H1 (cell line): Measurements from ENCODE around the gene SLC38A10. TPM values are rescaled to one million over a fixed set of nuclear protein-coding genes. Genes with fewer than 3 reads are reported as not detected.

Source experiments
- CEBPB ChIP-seq: IDR thresholded peaks from 2 replicates; pipeline ENCODE4 v1.6.1; 2012; ENCODE audit warnings: low read depth, low read length
- CHD2 ChIP-seq: IDR thresholded peaks from 2 replicates; pipeline ENCODE4 v1.6.1; 2012; ENCODE audit warnings: low read length, improper control_type of control experiment
- CREB1 ChIP-seq: IDR thresholded peaks from 2 replicates; pipeline ENCODE4 v1.6.1; 2012; ENCODE audit warnings: inconsistent platforms
- CTBP2 ChIP-seq: IDR thresholded peaks from 2 replicates; pipeline ENCODE4 v1.7.0; 2011; ENCODE audit warnings: borderline replicate concordance, mild to moderate bottlenecking, moderate library complexity, mixed read lengths, low read length; ENCODE audit not compliant: insufficient read depth, insufficient read length
- EGR1 ChIP-seq: IDR thresholded peaks from 2 replicates; pipeline ENCODE4 v1.6.1; 2011; ENCODE audit warnings: low read depth, low read length, borderline replicate concordance
- FOSL1 ChIP-seq: IDR thresholded peaks from 2 replicates; pipeline ENCODE4 v1.6.1; 2011; ENCODE audit warnings: mild to moderate bottlenecking, low read depth, low read length, moderate library complexity; ENCODE audit not compliant: insufficient read depth
- JUN ChIP-seq: IDR thresholded peaks from 2 replicates; pipeline ENCODE4 v1.6.1; 2011; ENCODE audit warnings: low read depth, mild to moderate bottlenecking, improper control_type of control experiment, low read length
- JUND ChIP-seq: IDR thresholded peaks from 2 replicates; pipeline ENCODE4 v1.6.1; 2011; ENCODE audit warnings: mild to moderate bottlenecking, improper control_type of control experiment, low read length
- NANOG ChIP-seq: IDR thresholded peaks from 2 replicates; pipeline ENCODE4 v1.6.1; 2011; ENCODE audit warnings: low read length, low read depth, mild to moderate bottlenecking, inconsistent platforms; ENCODE audit not compliant: insufficient read depth, poor library complexity, severe bottlenecking
- NRF1 ChIP-seq: IDR thresholded peaks from 2 replicates; pipeline ENCODE4 v1.6.1; 2011; ENCODE audit warnings: mild to moderate bottlenecking, low read depth, low read length, improper control_type of control experiment
- RBBP5 ChIP-seq: IDR thresholded peaks from 2 replicates; pipeline ENCODE4 v1.7.1; 2012; ENCODE audit warnings: low read depth, mild to moderate bottlenecking, inconsistent platforms, low read length, moderate library complexity, borderline replicate concordance
- RNF2 ChIP-seq: fragments of 200-900, 300-1000 bp; sonication (generic); IDR thresholded peaks from 2 replicates; pipeline ENCODE4 v1.7.1; 2016; ENCODE audit warnings: borderline replicate concordance, low read depth, mild to moderate bottlenecking, antibody characterized with exemption, low read length; ENCODE audit not compliant: poor library complexity, severe bottlenecking; ENCODE audit errors: missing control alignments
- SIX5 ChIP-seq: IDR thresholded peaks from 2 replicates; pipeline ENCODE4 v1.6.1; 2011; ENCODE audit warnings: mild to moderate bottlenecking, low read depth, low read length
- SP1 ChIP-seq: IDR thresholded peaks from 2 replicates; pipeline ENCODE4 v1.6.1; 2011; ENCODE audit warnings: low read depth, low read length
- SP2 ChIP-seq: IDR thresholded peaks from 2 replicates; pipeline ENCODE4 v1.6.1; 2012; ENCODE audit warnings: mild to moderate bottlenecking, low read length, inconsistent platforms
- SRF ChIP-seq: IDR thresholded peaks from 2 replicates; pipeline ENCODE4 v1.6.1; 2011; ENCODE audit warnings: mild to moderate bottlenecking, low read depth, low read length, moderate library complexity
- TAF1 ChIP-seq: IDR thresholded peaks from 2 replicates; pipeline ENCODE4 v1.6.1; 2011; ENCODE audit warnings: mild to moderate bottlenecking, low read depth, low read length
- TCF12 ChIP-seq: IDR thresholded peaks from 2 replicates; pipeline ENCODE4 v1.6.1; 2011; ENCODE audit warnings: low read depth, mild to moderate bottlenecking, low read length
- polyA plus RNA-seq, 7 experiments: library from polyadenylated mRNA; depleted of rRNA in 3 of 7; stranded (reverse) in 5 of 7; unstranded in 2 of 7; fragments of >200 nt in 5 of 7; fragments of 200-250 nt in 2 of 7; gene quantifications; 1 replicate in 5 of 7; 2 replicates in 1 of 7; 4 replicates in 1 of 7; pipeline versions ENCODE4 v1.2.1 to v1.2.3, GENCODE V29; 2011 to 2013; ENCODE audit warnings: missing spikeins in 2 of 7, mixed read lengths in 2 of 7
- total RNA-seq: library from RNA; stranded (reverse); fragmentation: NEBNext Ultra II Directional; extraction: Animal tissue kit (Norgen Biotek cat#: 25700); gene quantifications from 2 replicates; pipeline ENCODE4 v1.2.1, GENCODE V29; 2021
- TF ChIP-seq, protein P1 (sequence below): IDR thresholded peaks from 2 replicates; pipeline ENCODE4 v1.6.1; 2012; ENCODE audit warnings: inconsistent platforms
- TF ChIP-seq, protein P2 (sequence below): IDR thresholded peaks from 2 replicates; pipeline ENCODE4 v1.6.1; 2012; ENCODE audit warnings: low read length, inconsistent platforms
- TF ChIP-seq, protein P3 (sequence below): IDR thresholded peaks from 2 replicates; pipeline ENCODE4 v1.6.1; 2011; ENCODE audit warnings: low read length, improper control_type of control experiment

Gene SLC38A10
- total and polyA plus RNA-seq, 2 of the 8 experiments (the other 6 are each of a cell fraction or from before 2014, with no cell fraction given), result 26.4 to 41.0 TPM

DNA sequence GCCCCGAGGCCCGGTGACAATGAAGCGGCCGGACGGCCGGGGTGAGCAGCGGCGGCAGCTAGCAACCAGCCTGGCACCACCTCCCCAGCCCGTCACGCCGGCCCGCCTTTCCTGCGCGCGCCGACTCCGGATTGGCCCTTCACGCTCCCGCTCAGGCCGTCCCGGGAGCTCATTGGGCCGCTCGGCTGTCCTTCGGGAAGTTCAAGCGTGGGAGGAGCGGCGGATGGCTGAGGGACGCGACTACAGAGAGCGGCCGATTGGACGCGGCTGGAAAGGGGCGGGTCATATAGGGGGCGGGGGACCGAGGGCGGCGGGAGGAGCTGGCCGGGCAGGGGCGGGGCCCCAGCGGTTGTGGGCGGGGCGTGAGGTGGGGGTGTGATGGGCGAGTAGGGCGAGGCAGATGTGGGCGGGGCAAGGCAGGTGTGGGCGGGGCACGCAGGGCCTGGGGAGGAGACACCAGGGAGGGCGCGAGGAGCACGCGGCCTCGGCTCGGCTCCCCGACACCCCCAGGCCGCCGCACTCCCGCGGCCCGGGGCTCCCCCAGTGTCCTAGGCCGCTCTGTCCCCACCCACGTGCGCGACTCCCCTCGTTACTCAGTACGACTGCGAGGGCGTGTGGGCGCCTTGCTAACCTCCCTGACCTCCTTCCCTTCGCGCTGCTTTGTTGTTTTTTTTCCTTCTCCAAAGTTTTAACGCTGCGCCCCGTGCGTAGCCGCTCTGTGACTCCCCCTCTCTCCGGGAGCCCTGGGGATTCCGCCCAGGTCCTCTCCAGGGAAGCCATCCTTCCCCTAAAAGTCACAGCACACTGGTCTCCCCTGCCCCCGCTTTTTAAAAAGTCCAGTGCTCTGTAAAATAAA, 72.0 kb downstream of the SLC38A10 start, which contains the start of gene CEP131 (continued):
- TF ChIP-seq, protein P1, sequence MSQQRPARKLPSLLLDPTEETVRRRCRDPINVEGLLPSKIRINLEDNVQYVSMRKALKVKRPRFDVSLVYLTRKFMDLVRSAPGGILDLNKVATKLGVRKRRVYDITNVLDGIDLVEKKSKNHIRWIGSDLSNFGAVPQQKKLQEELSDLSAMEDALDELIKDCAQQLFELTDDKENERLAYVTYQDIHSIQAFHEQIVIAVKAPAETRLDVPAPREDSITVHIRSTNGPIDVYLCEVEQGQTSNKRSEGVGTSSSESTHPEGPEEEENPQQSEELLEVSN, result peak; percentile 92
- TF ChIP-seq CREB1 (peak; percentile 88), NANOG (no peak), SIX5 (no peak), SP1 (peak; percentile 97), FOSL1 (peak; percentile 58; the same call in 1 of the 2 replicates), RBBP5 (peak; percentile 76; the same call in 1 of the 2 replicates), SRF (no peak), CHD2 (peak; percentile 93), TAF1 (peak; percentile 79), TCF12 (no peak), CEBPB (no peak), NRF1 (no peak), SP2 (peak; percentile 85), EGR1 (peak; percentile 74), JUN (no peak), JUND (no peak), RNF2 (no peak), CTBP2 (no peak)
- TF ChIP-seq, protein P2, sequence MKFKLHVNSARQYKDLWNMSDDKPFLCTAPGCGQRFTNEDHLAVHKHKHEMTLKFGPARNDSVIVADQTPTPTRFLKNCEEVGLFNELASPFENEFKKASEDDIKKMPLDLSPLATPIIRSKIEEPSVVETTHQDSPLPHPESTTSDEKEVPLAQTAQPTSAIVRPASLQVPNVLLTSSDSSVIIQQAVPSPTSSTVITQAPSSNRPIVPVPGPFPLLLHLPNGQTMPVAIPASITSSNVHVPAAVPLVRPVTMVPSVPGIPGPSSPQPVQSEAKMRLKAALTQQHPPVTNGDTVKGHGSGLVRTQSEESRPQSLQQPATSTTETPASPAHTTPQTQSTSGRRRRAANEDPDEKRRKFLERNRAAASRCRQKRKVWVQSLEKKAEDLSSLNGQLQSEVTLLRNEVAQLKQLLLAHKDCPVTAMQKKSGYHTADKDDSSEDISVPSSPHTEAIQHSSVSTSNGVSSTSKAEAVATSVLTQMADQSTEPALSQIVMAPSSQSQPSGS, result no peak
- TF ChIP-seq, protein P3, sequence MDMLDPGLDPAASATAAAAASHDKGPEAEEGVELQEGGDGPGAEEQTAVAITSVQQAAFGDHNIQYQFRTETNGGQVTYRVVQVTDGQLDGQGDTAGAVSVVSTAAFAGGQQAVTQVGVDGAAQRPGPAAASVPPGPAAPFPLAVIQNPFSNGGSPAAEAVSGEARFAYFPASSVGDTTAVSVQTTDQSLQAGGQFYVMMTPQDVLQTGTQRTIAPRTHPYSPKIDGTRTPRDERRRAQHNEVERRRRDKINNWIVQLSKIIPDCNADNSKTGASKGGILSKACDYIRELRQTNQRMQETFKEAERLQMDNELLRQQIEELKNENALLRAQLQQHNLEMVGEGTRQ, result no peak
